ENCODE results near the gene HBS1L. TPM values are rescaled to one million over a fixed set of nuclear protein-coding genes. Genes with fewer than 3 reads are reported as not detected.

HBS1L gene
- polyA plus RNA-seq, 1 of the 3 experiments (the other 2 are of a cell fraction): 19.0 TPM

- 88% methylated on average over 1 of the region's 1 CpG for WGBS (ENCODE audit: low lambda C conversion rate)
- DNase-seq: no peak
- Histone ChIP-seq H3K36me3 (replicated peaks in 1 of 2; ENCODE audit: control insufficient read depth in 1 of 2, insufficient read depth in 2 of 2, low read length in 1 of 2) (peaks cover 0 to 3% of the 10 kb centered on the region in 2 experiments), H3K4me3 (ENCODE audit: low read depth in 2 of 2, low read length in 1 of 2) (no peak overlapping the region), H3K79me2 (ENCODE audit: insufficient read depth) (no peaks in the 10 kb centered on the region), H3F3A (replicated peaks; ENCODE audit: insufficient read depth) (no peaks in the 10 kb centered on the region), H3K4me2 (no peak overlapping the region), H3K4me1 (ENCODE audit: control insufficient read depth in 1 of 2, insufficient read depth in 2 of 2, low read depth in 1 of 2, low read length in 1 of 2) (peaks cover 0 to 3% of the 10 kb centered on the region in 2 experiments; a peak in 1 of 4 replicates), H3K9ac (no peak overlapping the region), H3K9me2 (no peaks in the 10 kb centered on the region), H3K27me3 (ENCODE audit: insufficient read depth) (no peaks in the 10 kb centered on the region), H3K27ac (ENCODE audit: low read depth in 2 of 2, low read length in 1 of 2) (no peak overlapping the region), H2AFZ (ENCODE audit: low read depth) (no peak overlapping the region), H3K9me3 (no peaks in the 10 kb centered on the region), H4K20me1 (ENCODE audit: insufficient read depth) (no peaks in the 10 kb centered on the region)
- TF ChIP-seq JUND (IDR thresholded peaks at IDR 0.05): no peak
- TF ChIP-seq YY1 (IDR thresholded peaks at IDR 0.05; ENCODE audit: low read depth): no peak
- TF ChIP-seq ELF1 (IDR thresholded peaks at IDR 0.05): no peak
- TF ChIP-seq, protein P1, sequence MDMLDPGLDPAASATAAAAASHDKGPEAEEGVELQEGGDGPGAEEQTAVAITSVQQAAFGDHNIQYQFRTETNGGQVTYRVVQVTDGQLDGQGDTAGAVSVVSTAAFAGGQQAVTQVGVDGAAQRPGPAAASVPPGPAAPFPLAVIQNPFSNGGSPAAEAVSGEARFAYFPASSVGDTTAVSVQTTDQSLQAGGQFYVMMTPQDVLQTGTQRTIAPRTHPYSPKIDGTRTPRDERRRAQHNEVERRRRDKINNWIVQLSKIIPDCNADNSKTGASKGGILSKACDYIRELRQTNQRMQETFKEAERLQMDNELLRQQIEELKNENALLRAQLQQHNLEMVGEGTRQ (IDR thresholded peaks at IDR 0.05; ENCODE audit: borderline replicate concordance, low read depth, low read length): no peak
- TF ChIP-seq SMC3 (IDR thresholded peaks at IDR 0.05; ENCODE audit: low read depth, low read length): no peak
- no peak for TF ChIP-seq RAD21 (IDR thresholded peaks at IDR 0.05; ENCODE audit: low read length)
- no peak for TF ChIP-seq FOXM1 (IDR thresholded peaks at IDR 0.05; ENCODE audit: low read depth)
- no peak for TF ChIP-seq CTCF (IDR thresholded peaks at IDR 0.05)
- TF ChIP-seq GABPA (IDR thresholded peaks at IDR 0.05; ENCODE audit: low read depth): no peak
- TF ChIP-seq EP300 (IDR thresholded peaks at IDR 0.05; ENCODE audit: borderline replicate concordance in 1 of 2, low read depth in 1 of 2, low read length in 1 of 2): no peak
- no peak for TF ChIP-seq RXRA (IDR thresholded peaks at IDR 0.05; ENCODE audit: borderline replicate concordance, low read depth)
- TF ChIP-seq ZBTB33 (IDR thresholded peaks at IDR 0.05; ENCODE audit: borderline replicate concordance, low read depth): no peak
- TF ChIP-seq SIN3A (IDR thresholded peaks at IDR 0.05; ENCODE audit: borderline replicate concordance, low read depth, low read length): no peak
- POLR2A ChIA-PET: no interaction called here
- CTCF ChIA-PET: interaction anchor here (0.6 to 1.3 kb wide), 2 partner anchors 11 to 125 kb away, joined by 3 to 4 read pairs; no protein-coding TSS in a partner anchor
Measured at GRCh38 chr6:134948691-134949090, 105.9 kb downstream of the HBS1L start.

GRCh38 chr6:134948142-134948541, 106.5 kb downstream of the HBS1L start:
- H3K36me3 ChIP-seq (replicated peaks in 1 of 2; ENCODE audit: control insufficient read depth in 1 of 2, insufficient read depth in 2 of 2, low read length in 1 of 2): peaks cover 0 to 3% of the 10 kb centered on the region in 2 experiments
- CTCF ChIA-PET: interaction anchor here (0.6 to 1.4 kb wide), 3 partner anchors 125 to 774 kb away, joined by 3 to 4 read pairs (median 3); no protein-coding TSS in a partner anchor

More at GRCh38 chr6:134948142-134948541, 106.5 kb downstream of the HBS1L start:
- no peak overlapping the region for H3K4me3 ChIP-seq (ENCODE audit: low read depth in 2 of 2, low read length in 1 of 2)
- H3K9me3 ChIP-seq: no peaks in the 10 kb centered on the region
- H3K27ac ChIP-seq (ENCODE audit: low read depth in 2 of 2, low read length in 1 of 2): no peak overlapping the region
- no peak for DNase-seq
- H3K79me2 ChIP-seq (ENCODE audit: insufficient read depth): no peaks in the 10 kb centered on the region
- H3K4me1 ChIP-seq (ENCODE audit: control insufficient read depth in 1 of 2, insufficient read depth in 2 of 2, low read depth in 1 of 2, low read length in 1 of 2): peaks cover 0 to 3% of the 10 kb centered on the region in 2 experiments; a peak in 1 of 4 replicates
- no peak overlapping the region for H2AFZ ChIP-seq (ENCODE audit: low read depth)
- H3K9me2 ChIP-seq: no peaks in the 10 kb centered on the region
- no peaks in the 10 kb centered on the region for H3K27me3 ChIP-seq (ENCODE audit: insufficient read depth)
- no peak overlapping the region for H3K9ac ChIP-seq
- H3F3A ChIP-seq (replicated peaks; ENCODE audit: insufficient read depth): no peaks in the 10 kb centered on the region
- no peaks in the 10 kb centered on the region for H4K20me1 ChIP-seq (ENCODE audit: insufficient read depth)
- POLR2A ChIA-PET: no interaction called here
- TF ChIP-seq USF1 (IDR thresholded peaks at IDR 0.05; ENCODE audit: borderline replicate concordance, low read depth) (no peak), CHD2 (IDR thresholded peaks at IDR 0.05; ENCODE audit: low read length, partially characterized antibody) (no peak), JUND (IDR thresholded peaks at IDR 0.05) (no peak), RXRA (IDR thresholded peaks at IDR 0.05; ENCODE audit: borderline replicate concordance, low read depth) (no peak), YY1 (IDR thresholded peaks at IDR 0.05; ENCODE audit: low read depth) (no peak), MEF2A (IDR thresholded peaks at IDR 0.05; ENCODE audit: borderline replicate concordance, low read depth) (no peak), ELF1 (IDR thresholded peaks at IDR 0.05) (no peak), IRF3 (IDR thresholded peaks at IDR 0.05; ENCODE audit: low read depth, low read length) (no peak), POLR2AphosphoS5 (IDR thresholded peaks at IDR 0.05; ENCODE audit: low read depth, low read length) (no peak), TAF1 (IDR thresholded peaks at IDR 0.05; ENCODE audit: borderline replicate concordance, low read depth, low read length) (no peak), TCF12 (IDR thresholded peaks at IDR 0.05) (no peak)
- no peak overlapping the region for H3K4me2 ChIP-seq
